H9 (cell line): Measurements from ENCODE around the gene KAZN. TPM values are rescaled to one million over a fixed set of nuclear protein-coding genes. Genes with fewer than 3 reads are reported as not detected.

ENCODE experiments used
- DNase-seq: peaks from one replicate; pipeline ENCODE4 v3.0.0-alpha.2; 2017
- H2AFZ ChIP-seq: one replicate; pipeline ENCODE4 v1.6.1; 2013; ENCODE audit warnings: mild to moderate bottlenecking, low read length, control low read depth, moderate library complexity
- H2AK5ac ChIP-seq: 2 replicates; pipeline ENCODE4 v1.6.1; 2013; ENCODE audit warnings: low read length, control low read depth, mixed read lengths; ENCODE audit not compliant: insufficient read length
- H2BK120ac ChIP-seq: one replicate; pipeline ENCODE4 v1.6.1; 2013; ENCODE audit warnings: low read depth, mild to moderate bottlenecking, low read length, control low read depth, inconsistent platforms; ENCODE audit not compliant: poor library complexity, severe bottlenecking
- H2BK12ac ChIP-seq: 2 replicates; pipeline ENCODE4 v1.6.1; 2013; ENCODE audit warnings: low read length, control low read depth, mixed read lengths, low read depth; ENCODE audit not compliant: insufficient read length
- H2BK15ac ChIP-seq: 2 replicates; pipeline ENCODE4 v1.6.1; 2013; ENCODE audit warnings: low read depth, low read length, control low read depth
- H2BK20ac ChIP-seq: one replicate; pipeline ENCODE4 v1.6.1; 2013; ENCODE audit warnings: low read depth, mild to moderate bottlenecking, low read length, control low read depth, inconsistent platforms; ENCODE audit not compliant: poor library complexity, severe bottlenecking
- H2BK5ac ChIP-seq: 2 replicates; pipeline ENCODE4 v1.6.1; 2013; ENCODE audit warnings: low read length, control low read depth, mixed read lengths; ENCODE audit not compliant: insufficient read length
- H3K14ac ChIP-seq: 2 replicates; pipeline ENCODE4 v1.6.1; 2013; ENCODE audit warnings: low read length, control low read depth; ENCODE audit not compliant: insufficient read depth
- H3K18ac ChIP-seq: 2 replicates; pipeline ENCODE4 v1.6.1; 2013; ENCODE audit warnings: low read depth, mild to moderate bottlenecking, mixed read lengths, low read length, control low read depth; ENCODE audit not compliant: insufficient read length
- H3K23ac ChIP-seq: 2 replicates; pipeline ENCODE4 v1.6.1; 2013; ENCODE audit warnings: low read length, control low read depth, mixed read lengths, low read depth; ENCODE audit not compliant: insufficient read length
- H3K23me2 ChIP-seq: 2 replicates; pipeline ENCODE4 v1.6.1; 2013; ENCODE audit warnings: low read depth, mild to moderate bottlenecking, mixed read lengths, low read length, control low read depth; ENCODE audit not compliant: insufficient read length, poor library complexity, severe bottlenecking
- H3K27ac ChIP-seq: 2 replicates; pipeline ENCODE4 v1.5.1; 2013; ENCODE audit warnings: low read length, control low read depth, mixed read lengths, low read depth; ENCODE audit not compliant: insufficient read length
- H3K27me3 ChIP-seq: 2 replicates; pipeline ENCODE4 v1.6.1; 2013; ENCODE audit warnings: low read length, control low read depth, inconsistent platforms; ENCODE audit not compliant: insufficient read depth
- H3K4ac ChIP-seq: 2 replicates; pipeline ENCODE4 v1.6.1; 2013; ENCODE audit warnings: low read depth, mild to moderate bottlenecking, control low read depth, inconsistent platforms, low read length, moderate library complexity
- H3K4me1 ChIP-seq: 2 replicates; pipeline ENCODE4 v1.6.1; 2013; ENCODE audit warnings: low read length, control low read depth, inconsistent platforms; ENCODE audit not compliant: insufficient read depth
- H3K4me2 ChIP-seq: 2 replicates; pipeline ENCODE4 v1.6.1; 2013; ENCODE audit warnings: low read length, control low read depth, mixed read lengths; ENCODE audit not compliant: insufficient read length, insufficient read depth
- H3K56ac ChIP-seq: 2 replicates; pipeline ENCODE4 v1.6.1; 2013; ENCODE audit warnings: low read depth, mild to moderate bottlenecking, mixed read lengths, low read length, control low read depth; ENCODE audit not compliant: insufficient read length
- H3K79me1 ChIP-seq: 2 replicates; pipeline ENCODE4 v1.6.1; 2013; ENCODE audit warnings: low read depth, mild to moderate bottlenecking, moderate library complexity, low read length, control low read depth, inconsistent platforms; ENCODE audit not compliant: insufficient read depth, poor library complexity, severe bottlenecking
- H3K79me2 ChIP-seq: 2 replicates; pipeline ENCODE4 v1.6.1; 2013; ENCODE audit warnings: low read length, control low read depth, inconsistent platforms; ENCODE audit not compliant: insufficient read depth
- H3K9ac ChIP-seq: 2 replicates; pipeline ENCODE4 v1.6.1; 2013; ENCODE audit warnings: low read length, control low read depth, mixed read lengths; ENCODE audit not compliant: insufficient read length; ENCODE audit errors: extremely low read depth
- H3K9me3 ChIP-seq: one replicate; pipeline ENCODE4 v1.6.1; 2013; ENCODE audit warnings: low read depth, low read length, inconsistent platforms; ENCODE audit not compliant: control insufficient read depth
- H3T11ph ChIP-seq: one replicate; pipeline ENCODE4 v1.6.1; 2013; ENCODE audit warnings: mild to moderate bottlenecking, low read length, control low read depth, inconsistent platforms
- H4K20me1 ChIP-seq: one replicate; pipeline ENCODE4 v1.6.1; 2013; ENCODE audit not compliant: control insufficient read depth, insufficient read length, insufficient read depth
- H4K5ac ChIP-seq: 2 replicates; pipeline ENCODE4 v1.6.1; 2013; ENCODE audit warnings: low read depth, mild to moderate bottlenecking, mixed read lengths, low read length, control low read depth; ENCODE audit not compliant: insufficient read length
- H4K8ac ChIP-seq: replicated peaks from 2 replicates; pipeline ENCODE4 v1.6.1; 2013; ENCODE audit warnings: low read length, control low read depth, mixed read lengths, low read depth; ENCODE audit not compliant: insufficient read length
- H4K91ac ChIP-seq: 2 replicates; pipeline ENCODE4 v1.6.1; 2013; ENCODE audit warnings: low read depth, mild to moderate bottlenecking, moderate library complexity, mixed read lengths, low read length, control low read depth; ENCODE audit not compliant: insufficient read length
- H3K27ac Mint-ChIP-seq, 3 experiments: 2 replicates in 2 of 3; 3 replicates in 1 of 3; pipeline ENCODE4 v1.8.0; 2020 to 2021; ENCODE audit warnings: mixed read lengths in 3 of 3, mild to moderate bottlenecking in 1 of 3, moderate library complexity in 1 of 3
- H3K27me3 Mint-ChIP-seq: 2 replicates; pipeline ENCODE4 v1.8.0; 2021; ENCODE audit warnings: low read depth, mild to moderate bottlenecking, moderate library complexity, mixed read lengths
- H3K36me3 Mint-ChIP-seq, 3 experiments: 2 replicates in 2 of 3; 3 replicates in 1 of 3; pipeline ENCODE4 v1.8.0; 2020 to 2021; ENCODE audit warnings: low read depth in 3 of 3, mixed read lengths in 3 of 3; ENCODE audit not compliant: insufficient read depth in 1 of 3
- H3K4me1 Mint-ChIP-seq, 2 experiments: 2 replicates each; pipeline ENCODE4 v1.8.0; 2020; ENCODE audit warnings: mixed read lengths in 2 of 2
- H3K4me3 Mint-ChIP-seq, 2 experiments: 2 replicates in 1 of 2; 3 replicates in 1 of 2; pipeline ENCODE4 v1.8.0; 2020 to 2021; ENCODE audit warnings: mild to moderate bottlenecking in 2 of 2, mixed read lengths in 2 of 2, moderate library complexity in 1 of 2
- H3K9me3 Mint-ChIP-seq, 2 experiments: 2 replicates in 1 of 2; 3 replicates in 1 of 2; pipeline ENCODE4 v1.8.0; 2020; ENCODE audit warnings: mild to moderate bottlenecking in 2 of 2, mixed read lengths in 2 of 2, moderate library complexity in 1 of 2
- CTCF ChIP-seq: fragments of 200-600 bp; sonication (generic); conservative IDR thresholded peaks from 3 replicates; pipeline ENCODE4 v1.8.0; 2021; ENCODE audit warnings: antibody characterized with exemption, mild to moderate bottlenecking
- WGBS: extraction: QIAGEN DNeasy Blood & Tissue Kit; methylation state at CpG from one replicate; pipeline ENCODE4 v1.1.7; 2013; ENCODE audit warnings: missing lambda C conversion rate, low lambda C conversion rate, mixed read lengths; ENCODE audit not compliant: insufficient read length; ENCODE audit errors: extremely low coverage; 5-methylcytosine and 5-hydroxymethylcytosine counted together
- total RNA-seq: library from RNA; stranded (reverse); gene quantifications from 2 replicates; pipeline ENCODE4 v1.2.1, GENCODE V29; 2021

Gene KAZN
- total RNA-seq, 1 experiment from 2014 or later, result 7.6 TPM

- H3K4me1 Mint-ChIP-seq, result no peaks in the 10 kb centered on the region
- H3K27ac Mint-ChIP-seq, result no peak overlapping the region; a peak in 1 of 7 replicates
- no peaks in the 10 kb centered on the region for H3K4me1 ChIP-seq
- H3K4ac ChIP-seq, result no peak overlapping the region
- H4K8ac ChIP-seq, result no peak overlapping the region
- H3K27me3 Mint-ChIP-seq, result peaks cover 2% of the 10 kb centered on the region
- no peak overlapping the region for H4K5ac ChIP-seq
- H2BK5ac ChIP-seq, result no peak overlapping the region
- H2BK20ac ChIP-seq, result no peak overlapping the region
- no peak overlapping the region for H4K91ac ChIP-seq
- H3K23me2 ChIP-seq, result no peaks in the 10 kb centered on the region
- H3K36me3 Mint-ChIP-seq, result peaks cover 9 to 15% (median 13%) of the 10 kb centered on the region in 3 experiments; a peak in 6 of 7 replicates
- no peak overlapping the region for H3K23ac ChIP-seq
- TF ChIP-seq CTCF, result no peak
- no peak overlapping the region for H2BK120ac ChIP-seq
- no peak overlapping the region for H3K27ac ChIP-seq
- H3K79me2 ChIP-seq, result no peaks in the 10 kb centered on the region
- no peak overlapping the region for H3T11ph ChIP-seq
- no peak overlapping the region for H2BK12ac ChIP-seq
- no peak overlapping the region for H2BK15ac ChIP-seq
- H3K27me3 ChIP-seq, result no peaks in the 10 kb centered on the region
- peaks cover 10% of the 10 kb centered on the region for H3K9me3 ChIP-seq
- no peaks in the 10 kb centered on the region for H3K79me1 ChIP-seq
- H4K20me1 ChIP-seq, result no peaks in the 10 kb centered on the region
- H3K4me3 Mint-ChIP-seq, result no peak overlapping the region
- DNase-seq, result no peak
- H2AK5ac ChIP-seq, result no peak overlapping the region
- no peak overlapping the region for H3K56ac ChIP-seq
- H3K9ac ChIP-seq, result no peak overlapping the region
- H3K9me3 Mint-ChIP-seq, result peaks cover 20 to 21% of the 10 kb centered on the region in 2 experiments
- no peak overlapping the region for H2AFZ ChIP-seq
- no peak overlapping the region for H3K18ac ChIP-seq
- H3K4me2 ChIP-seq, result no peak overlapping the region
- no peak overlapping the region for H3K14ac ChIP-seq
- no CpG with 5 or more reads among the region's 19 CpGs for WGBS
These were observed 204.7 kb downstream of the KAZN start for GRCh38 chr1:14803002-14803789.
